ENCODE measurements around the gene MAPK14. TPM values are rescaled to one million over a fixed set of nuclear protein-coding genes. Genes with fewer than 3 reads are reported as not detected.
A peak's percentile ranks its signal among the peaks of the same experiment; 100 is the strongest.
"Not testable (repeated sequence)": the region's sequence is repeated elsewhere in the genome, so short reads cannot be mapped to it uniquely, and the experiment has no call there.

Gene MAPK14
- total RNA-seq, 2 donors from 2014 or later: 62.2 to 76.1 TPM

DNA sequence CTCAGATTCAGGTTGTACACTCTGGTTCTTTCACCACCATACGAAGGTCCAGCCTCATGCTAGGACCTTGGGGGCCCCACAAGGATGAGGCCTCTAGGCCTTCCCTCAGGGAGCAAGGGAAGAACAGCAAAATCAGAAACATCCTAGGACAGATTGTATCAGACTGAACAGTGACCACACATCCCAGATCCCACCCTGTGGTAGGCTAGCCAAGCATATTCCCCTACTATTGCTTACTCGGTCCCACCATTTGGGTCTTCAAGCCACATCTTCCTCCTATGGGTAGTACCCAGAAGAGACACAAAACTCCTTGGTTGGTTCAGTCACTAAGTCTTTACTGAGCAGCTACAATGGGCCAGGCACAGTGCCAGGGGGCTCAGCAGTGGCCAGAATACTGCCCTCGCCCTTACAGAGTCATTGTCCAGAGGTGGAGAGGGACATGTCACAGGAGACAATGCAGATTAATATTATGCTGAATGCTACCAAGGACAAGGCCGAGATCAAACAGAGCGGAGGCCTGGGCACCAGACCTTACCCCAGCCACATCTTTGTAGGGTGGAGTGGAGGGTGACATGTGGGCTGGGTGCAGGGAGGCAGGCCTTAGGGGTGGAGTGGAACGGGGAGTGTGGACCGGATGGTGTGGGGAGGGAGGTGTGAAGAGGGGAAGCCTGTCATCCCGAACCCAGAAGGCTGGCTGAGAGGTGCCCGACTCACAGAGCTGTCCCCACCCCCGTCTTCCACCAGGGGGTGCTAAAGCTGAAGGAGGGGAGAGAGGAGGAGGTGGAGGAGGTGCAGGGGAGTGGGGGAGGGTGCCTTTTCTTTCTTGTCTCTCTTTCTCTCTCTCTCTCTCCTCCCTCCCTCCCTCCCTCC, 95.9 kb downstream of the MAPK14 start:
- H3K9me3 ChIP-seq: no peaks in the 10 kb centered on the region
- no peak overlapping the region for H3K4me3 ChIP-seq
- intact Hi-C loops (cut with DNase I): loop anchor here (2.0 to 10.0 kb wide), 3 partner anchors 73 to 239 kb away; partner anchors contain the start of gene BRPF3
- H3K9ac ChIP-seq (ENCODE audit: low read depth in 2 of 2, low read length in 2 of 2): no peak overlapping the region
- no peaks in the 10 kb centered on the region for H3K27me3 ChIP-seq
- H3K4me1 ChIP-seq: peaks cover 4% of the 10 kb centered on the region
- TF ChIP-seq, protein P1, sequence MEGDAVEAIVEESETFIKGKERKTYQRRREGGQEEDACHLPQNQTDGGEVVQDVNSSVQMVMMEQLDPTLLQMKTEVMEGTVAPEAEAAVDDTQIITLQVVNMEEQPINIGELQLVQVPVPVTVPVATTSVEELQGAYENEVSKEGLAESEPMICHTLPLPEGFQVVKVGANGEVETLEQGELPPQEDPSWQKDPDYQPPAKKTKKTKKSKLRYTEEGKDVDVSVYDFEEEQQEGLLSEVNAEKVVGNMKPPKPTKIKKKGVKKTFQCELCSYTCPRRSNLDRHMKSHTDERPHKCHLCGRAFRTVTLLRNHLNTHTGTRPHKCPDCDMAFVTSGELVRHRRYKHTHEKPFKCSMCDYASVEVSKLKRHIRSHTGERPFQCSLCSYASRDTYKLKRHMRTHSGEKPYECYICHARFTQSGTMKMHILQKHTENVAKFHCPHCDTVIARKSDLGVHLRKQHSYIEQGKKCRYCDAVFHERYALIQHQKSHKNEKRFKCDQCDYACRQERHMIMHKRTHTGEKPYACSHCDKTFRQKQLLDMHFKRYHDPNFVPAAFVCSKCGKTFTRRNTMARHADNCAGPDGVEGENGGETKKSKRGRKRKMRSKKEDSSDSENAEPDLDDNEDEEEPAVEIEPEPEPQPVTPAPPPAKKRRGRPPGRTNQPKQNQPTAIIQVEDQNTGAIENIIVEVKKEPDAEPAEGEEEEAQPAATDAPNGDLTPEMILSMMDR (IDR thresholded peaks at IDR 0.05): peak; percentile 60
- DNase-seq: peak; percentile 94
- H3K36me3 ChIP-seq: no peaks in the 10 kb centered on the region
- no peak overlapping the region for H3K27ac ChIP-seq

DNA sequence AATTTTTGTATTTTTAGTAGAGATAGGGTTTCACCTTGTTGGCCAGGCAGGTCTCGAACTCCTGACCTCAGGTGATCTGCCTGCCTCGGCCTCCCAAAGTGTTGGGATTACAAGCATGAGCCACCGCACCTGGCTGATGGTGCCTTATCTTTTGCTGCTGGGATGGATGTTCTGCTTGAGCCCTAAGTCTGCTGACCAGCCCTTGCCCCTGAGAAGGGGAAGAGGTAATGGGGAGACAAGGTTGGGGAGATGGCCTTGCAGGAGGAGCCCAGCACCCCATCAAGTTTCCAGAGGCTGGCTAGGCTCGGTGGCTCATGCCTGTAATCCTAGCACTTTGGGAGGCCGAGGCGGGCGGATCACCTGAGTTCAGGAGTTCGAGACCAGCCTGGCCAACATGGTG, 96.7 kb downstream of the MAPK14 start:
- not testable (repeated sequence) for H3K4me1 ChIP-seq

DNA sequence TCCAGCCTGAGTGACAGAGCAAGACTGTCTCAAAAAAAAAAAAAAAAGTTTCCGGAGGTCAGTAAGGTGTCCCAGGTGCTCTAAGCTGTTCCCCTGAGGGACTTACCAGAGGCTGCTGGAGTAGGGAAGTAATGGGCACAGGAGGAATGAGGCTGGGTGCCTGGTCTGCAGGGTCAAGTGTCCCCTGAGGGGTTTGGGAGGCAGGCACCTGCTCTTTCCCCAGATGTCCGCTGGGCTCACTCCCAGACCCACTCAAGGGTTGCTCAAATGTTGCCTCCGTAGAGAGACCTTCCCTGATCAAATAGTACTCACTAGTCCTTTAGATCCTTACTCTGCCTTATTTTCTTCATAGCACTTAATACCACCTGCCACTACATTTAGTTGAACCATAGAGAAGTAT, 97.3 kb downstream of the MAPK14 start:
- intact Hi-C loops (cut with DNase I): loop anchor here (5.0 to 10.0 kb wide), 2 partner anchors 180 to 237 kb away; no protein-coding TSS in a partner anchor
- no peaks in the 10 kb centered on the region for H3K27me3 ChIP-seq
- no peak overlapping the region for H3K4me3 ChIP-seq
- TF ChIP-seq, protein P1 (IDR thresholded peaks at IDR 0.05): no peak
- H3K27ac ChIP-seq: no peak overlapping the region
- DNase-seq: no peak
- H3K9ac ChIP-seq (ENCODE audit: low read depth in 2 of 2, low read length in 2 of 2): no peak overlapping the region
- peaks cover 4% of the 10 kb centered on the region for H3K4me1 ChIP-seq
- no peaks in the 10 kb centered on the region for H3K9me3 ChIP-seq
- H3K36me3 ChIP-seq: no peaks in the 10 kb centered on the region

More for the DNA sequence above, 96.7 kb downstream of the MAPK14 start:
- intact Hi-C loops (cut with DNase I): loop anchor here (5.0 to 10.0 kb wide), 2 partner anchors 180 to 238 kb away; no protein-coding TSS in a partner anchor
- H3K9ac ChIP-seq (ENCODE audit: low read depth in 2 of 2, low read length in 2 of 2); H3K27me3 ChIP-seq; H3K4me3 ChIP-seq; H3K9me3 ChIP-seq; H3K27ac ChIP-seq; DNase-seq; H3K36me3 ChIP-seq: not testable (repeated sequence)

DNA sequence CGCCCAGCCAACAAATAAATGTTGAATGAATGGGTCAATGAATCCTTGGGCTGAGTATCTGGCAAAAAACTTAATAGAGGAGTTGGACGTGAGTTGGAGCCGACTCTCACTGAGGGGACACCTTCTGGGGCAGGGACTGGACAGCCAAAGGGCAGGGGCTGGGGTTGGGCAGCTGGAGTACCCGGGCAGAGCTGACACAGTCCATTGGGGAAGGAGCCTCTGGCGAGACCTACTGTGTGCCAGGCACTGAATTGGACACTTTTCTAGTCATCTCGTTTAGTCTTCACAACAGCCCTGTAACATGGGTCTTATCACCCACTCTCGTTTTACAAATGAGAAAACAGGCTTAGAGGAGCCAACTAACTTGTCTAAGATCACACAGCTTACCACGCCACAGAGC, 98.0 kb downstream of the MAPK14 start:
- intact Hi-C loops (cut with DNase I): loop anchor here (10.0 kb wide), 1 partner anchor 179 kb away; no protein-coding TSS in a partner anchor

DNA sequence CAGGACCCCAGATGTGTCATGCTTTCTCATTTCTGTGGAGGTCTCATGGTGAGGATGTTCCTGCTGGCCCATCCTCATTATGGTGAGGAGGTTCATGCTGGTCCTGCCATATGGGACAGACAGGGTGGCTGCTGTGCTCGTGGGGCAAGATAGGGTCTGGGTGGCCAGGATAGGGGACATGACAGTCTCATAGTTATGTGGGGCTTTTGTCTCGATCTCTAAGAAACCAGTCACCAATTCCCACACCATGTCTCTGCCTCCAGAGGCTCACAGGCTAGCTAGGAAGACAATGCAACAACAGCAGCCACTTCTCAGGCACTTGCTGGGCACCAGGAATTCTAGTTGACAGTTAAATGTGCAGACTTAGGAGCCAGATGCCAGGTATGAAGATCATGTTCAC, 98.5 kb downstream of the MAPK14 start:
- no peak overlapping the region for H3K9ac ChIP-seq (ENCODE audit: low read depth in 2 of 2, low read length in 2 of 2)
- no peak overlapping the region for H3K27ac ChIP-seq
- no peak for DNase-seq
- H3K4me3 ChIP-seq: no peak overlapping the region
- peaks cover 4% of the 10 kb centered on the region for H3K4me1 ChIP-seq
- H3K9me3 ChIP-seq: no peaks in the 10 kb centered on the region
- no peaks in the 10 kb centered on the region for H3K36me3 ChIP-seq
- no peaks in the 10 kb centered on the region for H3K27me3 ChIP-seq
- TF ChIP-seq, protein P1 (IDR thresholded peaks at IDR 0.05): no peak
- intact Hi-C loops (cut with DNase I): loop anchor here (10.0 kb wide), 1 partner anchor 179 kb away; no protein-coding TSS in a partner anchor

More for the DNA sequence above, 98.0 kb downstream of the MAPK14 start:
- no peak for DNase-seq
- TF ChIP-seq, protein P1 (IDR thresholded peaks at IDR 0.05): no peak
- Histone ChIP-seq H3K4me1 (peaks cover 4% of the 10 kb centered on the region), H3K36me3 (no peaks in the 10 kb centered on the region), H3K27ac (no peak overlapping the region), H3K27me3 (no peaks in the 10 kb centered on the region), H3K9ac (ENCODE audit: low read depth in 2 of 2, low read length in 2 of 2) (no peak overlapping the region), H3K9me3 (no peaks in the 10 kb centered on the region), H3K4me3 (no peak overlapping the region)

Data from colonic mucosa (tissue), 4 donors.